Body of pancreas (tissue), 4 donors: ENCODE measurements around the gene ABCB8. TPM values are rescaled to one million over a fixed set of nuclear protein-coding genes. Genes with fewer than 3 reads are reported as not detected.
A peak's percentile ranks its signal among the peaks of the same experiment; 100 is the strongest.

Experiments
- ATAC-seq: fragments of 150-250 bp; one replicate; pipeline ENCODE4 v1.9.1; 2016
- DNase-seq, 4 donors: peaks; one replicate each; pipeline ENCODE4 v3.0.0-alpha.2; 2019
- H3K27ac ChIP-seq, 4 donors: fragments of 200-600 bp; sonication (generic); 1 replicate in 3 of 4; 2 replicates in 1 of 4; pipeline versions ENCODE4 v1.5.1 to v1.6.1; 2016 to 2019; ENCODE audit warnings: mild to moderate bottlenecking in 1 of 4, mixed read lengths in 1 of 4, moderate library complexity in 1 of 4
- H3K27me3 ChIP-seq, 2 donors: fragments of 200-600 bp; sonication (generic); one replicate each; pipeline ENCODE4 v1.6.0; 2016; ENCODE audit warnings: mild to moderate bottlenecking in 1 of 2
- H3K36me3 ChIP-seq, 2 donors: fragments of 200-600 bp; sonication (generic); replicated peaks in 1 of 2; 2 replicates each; pipeline ENCODE4 v1.5.1; 2016; ENCODE audit warnings: low read depth in 2 of 2; ENCODE audit not compliant: insufficient read depth in 1 of 2
- H3K4me1 ChIP-seq: fragments of 200-600 bp; sonication (generic); one replicate; pipeline ENCODE4 v1.6.0; 2016
- H3K4me3 ChIP-seq, 2 donors: fragments of 200-600 bp; sonication (generic); 1 replicate in 1 of 2; 2 replicates in 1 of 2; pipeline ENCODE4 v1.5.1; 2016 to 2019
- H3K9me3 ChIP-seq, 3 donors: fragments of 200-600 bp; sonication (generic); 1 replicate in 2 of 3; 2 replicates in 1 of 3; pipeline ENCODE4 v1.5.1; 2016
- CTCF ChIP-seq, 7 experiments: fragments of 450-650 bp in 4 of 7; fragments of 200-600 bp in 3 of 7; sonication (generic) in 3 of 7; IDR thresholded peaks; one replicate each; pipeline ENCODE4 v1.5.1; 2016 to 2019; ENCODE audit warnings: antibody characterized with exemption in 7 of 7
- POLR2A ChIP-seq, 3 donors: fragments of 450-650 bp; IDR thresholded peaks; one replicate each; pipeline ENCODE4 v1.6.1; 2016; ENCODE audit warnings: antibody characterized with exemption in 3 of 3, mild to moderate bottlenecking in 2 of 3
- WGBS, 2 donors: methylation state at CpG; one replicate each; pipeline ENCODE4 v1.1.5; 2017; 5-methylcytosine and 5-hydroxymethylcytosine counted together
- intact Hi-C: fragments of 100-400 bp; cut with DNase I; formaldehyde crosslinking; loops from one replicate; pipeline ENCODE4 v1.15.1; 2023
- total RNA-seq, 2 donors: library from RNA; depleted of rRNA; stranded (reverse); fragments of >200 nt; gene quantifications; one replicate each; pipeline ENCODE4 v1.1.0, GENCODE V29; 2016

Gene ABCB8
- total RNA-seq, 2 donors from 2014 or later = 8.8 to 39.6 TPM

- 6 to 18% methylated on average over 13 to 40 of the region's 43 CpGs for WGBS, 2 donors
- DNase-seq = peak; percentile 96
- intact Hi-C loops = no loop called here
- Histone ChIP-seq H3K4me1 (peaks cover 60% of the 10 kb centered on the region), H3K9me3 (no peaks in the 10 kb centered on the region), H3K27me3 (no peaks in the 10 kb centered on the region), H3K4me3 (peak overlapping the region; percentile 13 to 23), H3K36me3 (peaks cover 6 to 10% of the 10 kb centered on the region in 2 donors), H3K27ac (peak overlapping the region; percentile 87 to 97 (median 94))
- TF ChIP-seq CTCF (IDR thresholded peaks at IDR 0.05) = peak in 4 of 7 experiments; percentile 30 to 40 (median 37)
- TF ChIP-seq POLR2A (IDR thresholded peaks at IDR 0.05) = peak; percentile 23 to 69 (median 56)
- peak; percentile 61 for ATAC-seq
Observed at GRCh38 chr7:151062399-151063211, 34.4 kb downstream of the ABCB8 start.

- peak overlapping the region; percentile 13 to 23 for H3K4me3 ChIP-seq
- peaks cover 60% of the 10 kb centered on the region for H3K4me1 ChIP-seq
- peaks cover 6 to 15% of the 10 kb centered on the region in 2 donors for H3K36me3 ChIP-seq
- peak; percentile 59 to 80 (median 72) for DNase-seq
- no peaks in the 10 kb centered on the region for H3K9me3 ChIP-seq
- H3K27me3 ChIP-seq = no peaks in the 10 kb centered on the region
- TF ChIP-seq POLR2A (IDR thresholded peaks at IDR 0.05) (no peak), CTCF (IDR thresholded peaks at IDR 0.05) (no peak)
- H3K27ac ChIP-seq = peak overlapping the region; percentile 87 to 97 (median 94)
- peak; percentile 2 for ATAC-seq
- WGBS, 2 donors = 10 to 15% methylated on average over 7 to 9 of the region's 11 CpGs
- intact Hi-C loops = no loop called here
Observed at GRCh38 chr7:151063212-151063561, 34.9 kb downstream of the ABCB8 start.

GRCh38 chr7:151064454-151064853 is 36.2 kb downstream of the ABCB8 start:
- no peak for DNase-seq
- no peak overlapping the region for H3K4me3 ChIP-seq

GRCh38 chr7:151064993-151065392 is 36.7 kb downstream of the ABCB8 start:
- Histone ChIP-seq H3K27ac (no peak overlapping the region), H3K4me3 (no peak overlapping the region), H3K4me1 (peaks cover 49% of the 10 kb centered on the region), H3K9me3 (no peaks in the 10 kb centered on the region), H3K36me3 (peaks cover 15 to 23% of the 10 kb centered on the region in 2 donors), H3K27me3 (no peaks in the 10 kb centered on the region)
- DNase-seq (no peak), ATAC-seq (no peak)
- intact Hi-C loops = no loop called here
- TF ChIP-seq POLR2A (IDR thresholded peaks at IDR 0.05) (no peak), CTCF (IDR thresholded peaks at IDR 0.05) (no peak)
- 78 to 100% methylated on average over 3 to 6 of the region's 6 CpGs for WGBS, 2 donors

More at GRCh38 chr7:151064454-151064853, 36.2 kb downstream of the ABCB8 start:
- WGBS, 2 donors = 92 to 96% methylated on average over 9 to 12 of the region's 18 CpGs
- Histone ChIP-seq H3K9me3 (no peaks in the 10 kb centered on the region), H3K36me3 (peaks cover 10 to 19% of the 10 kb centered on the region in 2 donors), H3K27ac (no peak overlapping the region), H3K27me3 (no peaks in the 10 kb centered on the region), H3K4me1 (peaks cover 49% of the 10 kb centered on the region)
- no peak for ATAC-seq
- TF ChIP-seq CTCF (IDR thresholded peaks at IDR 0.05) = no peak
- TF ChIP-seq POLR2A (IDR thresholded peaks at IDR 0.05) = no peak
- intact Hi-C loops = no loop called here
